ENCODE results near the gene OR10P1.

OR10P1 gene

GRCh38 chr12:55651299-55651683 is 14.6 kb downstream of the OR10P1 start:
- DNase-seq (ENCODE audit: low read depth), result no peak

- peak; percentile 28 for DNase-seq (ENCODE audit: low read depth)
Measured at GRCh38 chr12:55652352-55652751, 15.7 kb downstream of the OR10P1 start.

- no peak for DNase-seq (ENCODE audit: low read depth)
Measured at GRCh38 chr12:55653031-55653430, 16.3 kb downstream of the OR10P1 start.

GRCh38 chr12:55654511-55655214 is 18.0 kb downstream of the OR10P1 start:
- DNase-seq (ENCODE audit: low read depth), result no peak

- DNase-seq (ENCODE audit: low read depth), result no peak
Measured at GRCh38 chr12:55657212-55657611, 20.5 kb downstream of the OR10P1 start.

GRCh38 chr12:55658212-55658611 is 21.5 kb downstream of the OR10P1 start:
- no peak for DNase-seq (ENCODE audit: low read depth)

- DNase-seq (ENCODE audit: low read depth), result no peak
Measured at GRCh38 chr12:55658635-55659391, 22.1 kb downstream of the OR10P1 start.

- DNase-seq (ENCODE audit: low read depth), result no peak
Measured at GRCh38 chr12:55659486-55660385, 23.0 kb downstream of the OR10P1 start.

GRCh38 chr12:55663391-55663790 is 26.7 kb downstream of the OR10P1 start:
- no peak for DNase-seq (ENCODE audit: low read depth)

GRCh38 chr12:55664826-55665225 is 28.1 kb downstream of the OR10P1 start:
- no peak for DNase-seq (ENCODE audit: low read depth)

GRCh38 chr12:55666508-55666907 is 29.8 kb downstream of the OR10P1 start:
- DNase-seq (ENCODE audit: low read depth), result no peak

GRCh38 chr12:55670276-55670675 is 33.6 kb downstream of the OR10P1 start:
- DNase-seq (ENCODE audit: low read depth), result no peak

GRCh38 chr12:55671746-55672145 is 35.1 kb downstream of the OR10P1 start:
- no peak for DNase-seq (ENCODE audit: low read depth)

GRCh38 chr12:55673638-55674037 is 36.9 kb downstream of the OR10P1 start:
- DNase-seq (ENCODE audit: low read depth), result no peak

- DNase-seq (ENCODE audit: low read depth), result no peak
Measured at GRCh38 chr12:55675666-55676065, 39.0 kb downstream of the OR10P1 start.

GRCh38 chr12:55676707-55677106 is 40.0 kb downstream of the OR10P1 start:
- DNase-seq (ENCODE audit: low read depth), result no peak

GRCh38 chr12:55679691-55680090 is 43.0 kb downstream of the OR10P1 start:
- no peak for DNase-seq (ENCODE audit: low read depth)

GRCh38 chr12:55681142-55682077 is 44.7 kb downstream of the OR10P1 start:
- DNase-seq (ENCODE audit: low read depth), result no peak

- no peak for DNase-seq (ENCODE audit: low read depth)
Measured at GRCh38 chr12:55682087-55682796, 45.5 kb downstream of the OR10P1 start.

GRCh38 chr12:55683676-55684075 is 47.0 kb downstream of the OR10P1 start:
- no peak for DNase-seq (ENCODE audit: low read depth)

Measured in activated T-cell treated with anti-CD3 and anti-CD28 coated beads for 24 hours (primary cell).